ENCODE results near the gene DIAPH1.
A peak's percentile ranks its signal among the peaks of the same experiment; 100 is the strongest.

The DIAPH1 gene

DNA sequence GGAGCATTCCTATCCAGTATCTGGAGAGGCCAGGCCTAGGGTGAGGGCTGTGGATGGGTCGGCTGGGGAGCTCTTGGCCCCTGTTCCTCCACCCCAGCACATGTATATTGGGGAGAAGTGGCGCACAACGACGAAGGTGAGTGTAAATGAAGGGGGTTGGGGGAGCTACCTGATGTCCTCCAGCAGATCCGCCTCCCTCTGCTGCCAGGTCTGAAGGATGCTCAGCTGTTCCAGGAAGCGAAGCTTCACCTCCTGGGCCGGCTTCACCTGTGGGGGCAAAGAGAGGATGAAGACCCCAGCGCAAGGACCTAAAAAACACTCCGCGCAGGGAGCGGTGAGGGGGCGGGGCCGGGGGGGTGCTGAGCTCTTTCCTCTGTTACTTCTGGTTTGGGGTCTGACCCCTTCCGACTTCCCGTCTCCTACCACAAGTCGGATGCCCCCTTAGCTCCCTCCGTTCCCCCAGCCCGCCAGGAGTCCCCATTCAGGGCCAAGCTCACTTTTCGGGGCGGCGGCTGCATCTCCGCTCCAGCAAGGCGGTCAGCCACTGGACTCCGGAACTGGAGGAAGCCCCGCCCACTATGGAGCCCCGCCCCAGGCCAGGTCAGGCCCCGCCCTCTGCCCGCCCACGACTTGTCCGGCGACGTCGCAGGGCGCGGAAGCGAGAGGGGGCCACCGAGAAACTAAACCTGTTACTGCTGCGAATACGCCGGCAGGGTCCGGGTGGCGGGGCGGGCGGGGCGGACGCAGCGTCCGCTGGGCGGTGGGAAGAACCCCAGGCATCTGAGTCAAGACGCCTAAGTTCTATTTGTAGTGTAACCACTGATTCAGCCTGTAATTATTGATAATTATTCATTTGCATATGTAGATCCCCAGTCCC lies 32.3 kb upstream of the DIAPH1 start, which contains the start of gene FCHSD1:
Gene FCHSD1, minus strand, starts transcription at position 568 of the 877 bp plus-strand sequence. Its CDS starts 50 bp downstream, at position 518.
- DNase-seq (ENCODE audit: low read depth) = peak; percentile 73
- TF ChIP-seq POLR2A (IDR thresholded peaks at IDR 0.05; ENCODE audit: extremely low read depth, insufficient read length) = no peak
- TF ChIP-seq, protein P1, sequence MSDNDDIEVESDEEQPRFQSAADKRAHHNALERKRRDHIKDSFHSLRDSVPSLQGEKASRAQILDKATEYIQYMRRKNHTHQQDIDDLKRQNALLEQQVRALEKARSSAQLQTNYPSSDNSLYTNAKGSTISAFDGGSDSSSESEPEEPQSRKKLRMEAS (IDR thresholded peaks at IDR 0.05; ENCODE audit: low read depth, low read length) = no peak
- TF ChIP-seq, protein P2, sequence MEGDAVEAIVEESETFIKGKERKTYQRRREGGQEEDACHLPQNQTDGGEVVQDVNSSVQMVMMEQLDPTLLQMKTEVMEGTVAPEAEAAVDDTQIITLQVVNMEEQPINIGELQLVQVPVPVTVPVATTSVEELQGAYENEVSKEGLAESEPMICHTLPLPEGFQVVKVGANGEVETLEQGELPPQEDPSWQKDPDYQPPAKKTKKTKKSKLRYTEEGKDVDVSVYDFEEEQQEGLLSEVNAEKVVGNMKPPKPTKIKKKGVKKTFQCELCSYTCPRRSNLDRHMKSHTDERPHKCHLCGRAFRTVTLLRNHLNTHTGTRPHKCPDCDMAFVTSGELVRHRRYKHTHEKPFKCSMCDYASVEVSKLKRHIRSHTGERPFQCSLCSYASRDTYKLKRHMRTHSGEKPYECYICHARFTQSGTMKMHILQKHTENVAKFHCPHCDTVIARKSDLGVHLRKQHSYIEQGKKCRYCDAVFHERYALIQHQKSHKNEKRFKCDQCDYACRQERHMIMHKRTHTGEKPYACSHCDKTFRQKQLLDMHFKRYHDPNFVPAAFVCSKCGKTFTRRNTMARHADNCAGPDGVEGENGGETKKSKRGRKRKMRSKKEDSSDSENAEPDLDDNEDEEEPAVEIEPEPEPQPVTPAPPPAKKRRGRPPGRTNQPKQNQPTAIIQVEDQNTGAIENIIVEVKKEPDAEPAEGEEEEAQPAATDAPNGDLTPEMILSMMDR (IDR thresholded peaks at IDR 0.05; ENCODE audit: low read depth, low read length) = no peak
- no peak for TF ChIP-seq MYC (IDR thresholded peaks at IDR 0.05; ENCODE audit: low read depth, low read length)

DNA sequence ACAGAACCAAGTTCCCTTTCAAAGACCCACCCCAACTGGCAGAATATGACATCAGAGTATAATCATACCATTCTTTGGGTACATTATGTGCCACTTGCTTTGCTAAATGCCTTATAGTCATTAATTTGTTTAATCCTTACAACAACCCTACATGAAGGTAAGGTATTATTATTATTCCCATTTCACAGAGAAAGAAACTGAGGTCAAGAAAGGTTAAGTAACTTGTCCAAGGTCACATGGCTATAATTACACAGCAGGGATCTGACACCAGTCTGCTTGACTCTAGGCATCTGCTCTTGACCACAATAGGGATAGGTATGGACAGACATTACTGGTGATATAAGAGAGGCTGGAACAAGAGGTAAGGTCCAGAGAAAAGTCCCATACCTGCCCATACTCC lies 31.2 kb upstream of the DIAPH1 start:
- no peak for TF ChIP-seq MYC (IDR thresholded peaks at IDR 0.05; ENCODE audit: low read depth, low read length)
- TF ChIP-seq, protein P1 (IDR thresholded peaks at IDR 0.05; ENCODE audit: low read depth, low read length) = no peak
- TF ChIP-seq, protein P2 (IDR thresholded peaks at IDR 0.05; ENCODE audit: low read depth, low read length) = no peak
- DNase-seq (ENCODE audit: low read depth) = no peak
- H3K4me3 ChIP-seq (ENCODE audit: low read depth, low read length) = no peak overlapping the region

More for the DNA sequence above, 32.3 kb upstream of the DIAPH1 start, which contains the start of gene FCHSD1:
- H3K4me3 ChIP-seq (ENCODE audit: low read depth, low read length) = peak within 1 kb of the TSS; percentile 32

DNA sequence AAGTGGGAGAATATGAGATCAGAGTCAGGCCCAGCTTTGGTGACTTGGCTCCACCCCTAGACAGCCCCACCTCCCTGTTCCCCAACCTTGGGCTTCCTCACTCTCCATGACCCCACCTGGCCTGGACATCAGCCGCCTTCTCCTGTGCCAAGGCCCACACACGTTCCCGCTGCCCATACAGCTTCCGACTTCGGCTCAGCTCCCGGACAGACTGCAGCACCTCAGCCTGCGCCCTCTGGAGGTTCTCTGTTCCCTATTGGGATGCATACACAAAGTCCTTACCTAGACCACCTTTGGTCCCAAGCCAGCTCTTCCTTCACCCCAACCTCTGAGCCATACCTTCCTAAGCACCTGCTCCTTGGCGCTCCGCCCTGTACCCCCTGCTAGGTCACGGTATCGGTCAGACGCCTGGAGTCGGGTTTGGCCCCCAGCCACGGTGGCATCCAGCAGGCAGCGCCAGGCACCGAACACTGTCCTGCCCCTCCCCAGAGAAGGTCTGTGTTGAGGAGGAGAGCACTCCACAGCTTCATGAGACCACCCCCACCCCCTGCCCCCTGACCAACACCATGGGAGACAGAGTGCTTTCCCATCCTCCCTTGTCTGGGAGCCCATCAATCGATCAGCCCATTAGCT lies 30.4 kb upstream of the DIAPH1 start:
- TF ChIP-seq POLR2A (IDR thresholded peaks at IDR 0.05; ENCODE audit: extremely low read depth, insufficient read length) = no peak
- no peak for TF ChIP-seq MYC (IDR thresholded peaks at IDR 0.05; ENCODE audit: low read depth, low read length)
- TF ChIP-seq, protein P1 (IDR thresholded peaks at IDR 0.05; ENCODE audit: low read depth, low read length) = no peak
- TF ChIP-seq, protein P2 (IDR thresholded peaks at IDR 0.05; ENCODE audit: low read depth, low read length) = no peak
- no peak for DNase-seq (ENCODE audit: low read depth)
- no peak overlapping the region for H3K4me3 ChIP-seq (ENCODE audit: low read depth, low read length)

DNA sequence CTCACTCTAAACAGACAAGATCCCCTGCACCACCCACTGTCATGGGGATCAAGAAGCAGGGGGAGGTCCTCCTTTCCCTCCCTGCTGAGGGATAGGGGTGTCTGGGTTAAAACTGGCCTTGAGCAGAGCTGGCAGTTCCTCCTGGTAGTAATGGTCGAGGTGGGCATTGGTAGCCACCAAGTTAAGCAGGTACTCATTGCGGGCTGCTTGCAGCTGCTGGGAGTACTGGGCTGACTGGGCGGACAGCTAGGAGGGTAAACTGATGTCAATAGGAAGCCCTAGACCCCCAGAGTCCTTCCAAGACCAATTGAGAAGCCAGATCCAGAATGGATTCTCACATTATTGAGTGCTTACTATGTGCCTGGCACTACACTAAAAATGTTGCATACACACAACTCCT lies 29.1 kb upstream of the DIAPH1 start:
- DNase-seq (ENCODE audit: low read depth) = no peak
- TF ChIP-seq POLR2A (IDR thresholded peaks at IDR 0.05; ENCODE audit: extremely low read depth, insufficient read length) (no peak), MYC (IDR thresholded peaks at IDR 0.05; ENCODE audit: low read depth, low read length) (no peak)
- TF ChIP-seq, protein P2 (IDR thresholded peaks at IDR 0.05; ENCODE audit: low read depth, low read length) = no peak
- TF ChIP-seq, protein P1 (IDR thresholded peaks at IDR 0.05; ENCODE audit: low read depth, low read length) = no peak
- no peak overlapping the region for H3K4me3 ChIP-seq (ENCODE audit: low read depth, low read length)

DNA sequence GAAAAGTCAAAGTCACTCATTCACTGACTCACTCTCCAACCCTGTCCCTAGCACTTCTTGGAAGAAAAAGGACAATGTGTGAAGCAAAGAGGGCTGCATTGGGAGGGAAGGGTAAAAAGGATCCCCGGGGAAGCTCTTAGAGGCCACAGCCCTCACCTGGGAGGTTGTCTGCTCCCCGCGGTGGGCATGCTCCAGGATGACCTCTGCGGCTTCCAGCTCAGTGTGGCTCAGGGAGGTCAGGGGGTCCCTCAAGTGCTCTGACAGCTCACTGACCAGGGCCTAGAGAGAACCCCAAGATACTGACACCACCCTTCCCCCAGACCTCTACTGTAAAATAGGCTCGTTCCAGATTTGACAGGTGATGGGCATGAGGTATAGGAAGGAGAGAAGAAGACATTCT lies 28.4 kb upstream of the DIAPH1 start:
- TF ChIP-seq POLR2A (IDR thresholded peaks at IDR 0.05; ENCODE audit: extremely low read depth, insufficient read length) = no peak
- TF ChIP-seq MYC (IDR thresholded peaks at IDR 0.05; ENCODE audit: low read depth, low read length) = no peak
- TF ChIP-seq, protein P2 (IDR thresholded peaks at IDR 0.05; ENCODE audit: low read depth, low read length) = no peak
- TF ChIP-seq, protein P1 (IDR thresholded peaks at IDR 0.05; ENCODE audit: low read depth, low read length) = no peak
- no peak overlapping the region for H3K4me3 ChIP-seq (ENCODE audit: low read depth, low read length)
- DNase-seq (ENCODE audit: low read depth) = no peak
